Medulla oblongata (tissue), 1 donor: ENCODE data around the gene C1QA.

ENCODE experiments used
- DNase-seq: peaks from one replicate; pipeline ENCODE4 v3.0.0-alpha.2; 2015; ENCODE audit errors: extremely low spot score

The C1QA gene

DNA sequence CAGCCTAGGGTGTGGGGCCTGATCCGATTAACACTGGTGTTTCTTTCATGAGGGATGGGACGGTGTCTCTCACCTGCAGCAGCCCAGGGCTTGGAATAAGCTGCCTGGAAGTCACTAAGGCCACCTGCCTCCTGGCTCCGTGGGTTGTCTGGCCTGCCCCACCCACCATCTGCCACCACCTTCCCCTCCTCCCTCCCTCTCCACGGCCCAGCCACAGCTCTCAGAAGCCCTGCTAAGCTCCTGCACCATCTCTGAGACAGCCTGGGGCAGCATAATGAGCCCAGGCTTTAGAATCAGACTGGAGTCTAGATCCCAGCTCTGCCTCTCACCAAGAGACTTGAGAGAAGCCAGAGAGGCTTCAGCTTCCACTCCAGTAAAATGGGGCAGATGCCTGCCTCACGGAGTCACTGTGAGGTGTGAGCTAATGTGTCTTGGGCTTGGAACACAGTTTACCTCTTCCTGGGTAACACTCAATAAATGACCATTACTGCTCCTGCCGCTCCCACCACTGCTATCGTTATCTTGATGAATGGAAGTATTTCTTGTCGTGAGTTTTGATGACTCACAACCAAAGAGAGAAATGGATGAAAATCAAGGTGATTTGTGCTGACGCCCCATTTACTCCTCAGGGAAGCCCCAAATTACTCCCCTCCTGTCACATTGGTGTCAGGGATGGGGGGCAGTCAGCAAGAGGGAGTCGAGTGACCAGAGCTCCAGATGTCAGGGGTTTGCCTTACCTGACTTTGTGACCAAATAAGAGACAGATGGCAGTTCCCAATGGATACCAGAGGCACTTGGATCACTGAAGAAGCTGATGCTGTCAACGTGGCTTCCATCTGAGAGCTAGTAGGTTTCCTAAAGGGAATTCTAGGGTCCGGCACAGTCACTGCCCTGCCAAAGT is 23.5 kb upstream of the C1QA start:
- DNase-seq: no peak

GRCh38 chr1:22613572-22613918 is 22.9 kb upstream of the C1QA start:
- DNase-seq: no peak

GRCh38 chr1:22613951-22614350 is 22.5 kb upstream of the C1QA start:
- no peak for DNase-seq

- DNase-seq: no peak
These were observed 20.5 kb upstream of the C1QA start for GRCh38 chr1:22615886-22616285.

DNA sequence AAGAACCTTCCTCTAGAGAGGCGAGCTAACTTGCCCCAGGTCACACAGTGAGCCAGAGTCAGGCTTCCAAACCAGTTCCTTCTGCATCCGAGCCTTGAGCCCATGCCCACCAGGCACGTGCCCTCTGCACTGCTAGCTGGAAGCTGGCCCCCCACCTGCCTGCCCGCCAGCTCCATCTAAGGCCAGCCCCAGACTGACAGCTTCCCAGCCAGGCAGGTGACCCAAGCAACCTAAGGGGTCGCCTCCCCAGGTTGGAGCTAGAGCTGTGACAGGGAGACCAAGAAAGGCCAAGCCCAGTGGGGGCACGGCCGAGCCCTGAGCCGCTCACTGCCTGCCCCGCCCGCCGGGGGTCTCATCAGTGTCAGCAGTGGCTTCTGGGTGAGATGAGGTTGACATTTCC is 19.9 kb upstream of the C1QA start:
- no peak for DNase-seq

GRCh38 chr1:22618056-22618455 is 18.4 kb upstream of the C1QA start:
- DNase-seq: no peak

GRCh38 chr1:22619252-22619651 is 17.2 kb upstream of the C1QA start:
- DNase-seq: no peak

GRCh38 chr1:22619798-22620197 is 16.6 kb upstream of the C1QA start:
- no peak for DNase-seq

- no peak for DNase-seq
These were observed 14.7 kb upstream of the C1QA start for GRCh38 chr1:22621761-22622160.

DNA sequence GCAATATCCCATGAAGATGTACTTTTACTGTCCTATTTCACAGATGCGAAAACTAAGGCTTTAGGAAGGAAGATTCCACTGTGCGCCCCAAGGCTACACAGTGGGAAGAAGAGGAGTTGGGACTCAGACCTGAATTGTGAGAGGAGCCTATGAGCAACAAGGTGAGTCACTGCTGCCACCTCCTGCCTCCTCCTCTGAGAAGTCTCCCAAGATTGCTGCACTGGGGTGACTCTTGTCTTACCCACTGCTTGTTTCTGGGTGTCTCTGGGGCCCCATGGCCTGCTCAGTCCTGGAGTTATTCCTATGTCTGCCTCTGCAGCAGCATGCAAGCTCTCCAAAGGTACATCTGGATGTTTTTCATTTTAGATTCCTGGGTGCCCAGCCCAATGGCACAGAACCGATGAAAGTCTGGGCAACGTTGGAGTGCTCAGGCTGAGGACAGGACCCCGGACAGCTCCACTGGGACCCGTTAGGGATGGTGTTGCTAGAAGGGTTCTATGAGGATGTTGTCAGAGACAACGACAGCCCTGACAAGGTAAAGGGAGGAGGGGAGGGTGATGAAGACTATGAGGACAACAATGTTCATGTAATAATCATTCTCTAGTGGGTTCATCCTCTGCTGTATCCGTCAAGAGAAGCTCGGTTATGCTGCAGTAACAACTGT is 11.0 kb upstream of the C1QA start:
- no peak for DNase-seq

- no peak for DNase-seq
These were observed 9.9 kb upstream of the C1QA start for GRCh38 chr1:22626237-22627157.

DNA sequence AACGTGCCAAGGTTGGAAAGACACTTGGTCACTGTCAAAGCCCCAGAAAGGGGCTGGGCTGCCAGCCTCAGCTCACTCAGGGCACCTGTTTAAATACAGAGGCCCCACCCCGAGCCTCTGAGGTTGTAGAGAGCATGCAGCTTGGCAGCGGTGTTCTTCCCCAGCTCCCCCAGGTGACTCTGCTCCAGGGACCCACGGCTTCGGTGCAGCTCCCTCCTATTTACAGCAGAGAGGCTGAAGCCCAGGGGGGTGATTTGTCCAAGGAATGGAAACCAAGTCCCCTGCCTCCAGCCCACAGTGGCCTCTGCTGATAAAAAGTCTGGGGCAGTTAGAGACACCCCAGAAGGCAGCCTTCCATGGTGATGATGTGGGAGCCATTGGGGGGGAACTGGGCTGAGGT is 9.1 kb upstream of the C1QA start:
- DNase-seq: no peak

GRCh38 chr1:22628698-22629444 is 7.6 kb upstream of the C1QA start:
- DNase-seq: no peak

DNA sequence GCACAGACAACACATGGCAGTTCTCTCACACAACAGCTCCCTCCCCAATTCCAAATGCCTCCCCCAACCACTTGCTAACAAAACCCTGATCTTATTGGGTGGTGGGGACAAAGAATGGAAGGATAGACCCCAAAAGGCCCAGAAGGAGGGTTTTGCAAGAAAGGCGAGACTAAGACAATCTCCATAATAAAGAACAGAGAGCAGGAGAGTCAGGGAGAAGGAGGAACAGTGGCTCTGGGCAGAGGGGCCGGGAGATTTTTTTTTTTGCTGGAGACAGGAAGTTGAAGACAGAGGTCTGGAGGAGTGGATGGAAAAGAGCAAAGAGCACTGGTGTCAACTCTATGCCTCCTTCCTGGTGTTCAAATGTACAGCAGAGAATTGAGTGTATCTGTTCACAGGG is 6.5 kb upstream of the C1QA start:
- no peak for DNase-seq

GRCh38 chr1:22633697-22634463 is 2.5 kb upstream of the C1QA start:
- DNase-seq: no peak

DNA sequence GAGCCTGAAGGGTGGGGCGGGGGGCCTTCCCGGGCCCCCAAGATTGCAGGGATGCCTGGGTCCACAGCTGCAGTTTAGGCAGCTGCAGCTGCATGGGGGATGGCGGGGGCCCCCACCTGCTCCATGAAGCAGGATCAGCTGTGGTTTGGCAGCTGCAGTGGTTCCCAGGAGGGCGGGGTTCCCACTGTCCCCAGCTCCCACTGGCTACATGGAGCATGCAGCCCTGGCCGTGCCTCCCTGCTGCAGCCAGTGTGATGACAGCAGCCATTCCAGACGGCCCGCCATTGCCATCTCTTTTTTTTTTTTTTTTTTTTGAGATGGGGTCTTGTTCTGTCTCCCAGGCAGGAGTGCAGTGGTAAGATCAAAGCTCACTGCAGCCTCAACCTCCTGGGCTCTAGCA is 992 bp upstream of the C1QA start:
- DNase-seq: no peak

- no peak for DNase-seq
These were observed 499 bp downstream of the C1QA start for GRCh38 chr1:22636927-22637326.

DNA sequence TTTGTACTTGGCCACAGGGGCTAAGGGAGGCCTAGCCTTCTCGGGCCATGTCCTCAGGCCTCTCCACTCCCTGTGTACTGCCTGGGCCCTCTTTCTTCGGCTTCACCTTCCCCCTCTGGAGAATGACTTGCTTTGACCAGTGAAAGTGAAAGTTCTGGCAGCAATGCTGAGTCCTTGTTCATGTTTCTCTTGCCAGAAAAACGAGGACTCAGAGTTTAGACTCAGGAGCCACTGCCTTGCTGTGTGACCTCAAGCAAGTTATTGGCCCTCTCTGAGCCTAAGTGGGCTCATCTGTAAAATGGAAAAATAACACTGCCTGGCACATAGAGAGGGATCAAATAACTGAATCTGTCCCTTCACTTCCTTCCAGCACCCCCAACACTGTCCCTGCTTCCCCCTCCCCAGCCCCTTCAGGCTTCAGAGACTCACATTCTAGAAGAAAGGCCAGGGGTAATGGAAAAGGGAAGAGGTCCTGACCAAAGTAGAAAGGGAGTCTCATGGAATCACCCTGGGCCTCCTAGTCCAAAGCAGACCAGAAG is 1.5 kb downstream of the C1QA start:
- no peak for DNase-seq

DNA sequence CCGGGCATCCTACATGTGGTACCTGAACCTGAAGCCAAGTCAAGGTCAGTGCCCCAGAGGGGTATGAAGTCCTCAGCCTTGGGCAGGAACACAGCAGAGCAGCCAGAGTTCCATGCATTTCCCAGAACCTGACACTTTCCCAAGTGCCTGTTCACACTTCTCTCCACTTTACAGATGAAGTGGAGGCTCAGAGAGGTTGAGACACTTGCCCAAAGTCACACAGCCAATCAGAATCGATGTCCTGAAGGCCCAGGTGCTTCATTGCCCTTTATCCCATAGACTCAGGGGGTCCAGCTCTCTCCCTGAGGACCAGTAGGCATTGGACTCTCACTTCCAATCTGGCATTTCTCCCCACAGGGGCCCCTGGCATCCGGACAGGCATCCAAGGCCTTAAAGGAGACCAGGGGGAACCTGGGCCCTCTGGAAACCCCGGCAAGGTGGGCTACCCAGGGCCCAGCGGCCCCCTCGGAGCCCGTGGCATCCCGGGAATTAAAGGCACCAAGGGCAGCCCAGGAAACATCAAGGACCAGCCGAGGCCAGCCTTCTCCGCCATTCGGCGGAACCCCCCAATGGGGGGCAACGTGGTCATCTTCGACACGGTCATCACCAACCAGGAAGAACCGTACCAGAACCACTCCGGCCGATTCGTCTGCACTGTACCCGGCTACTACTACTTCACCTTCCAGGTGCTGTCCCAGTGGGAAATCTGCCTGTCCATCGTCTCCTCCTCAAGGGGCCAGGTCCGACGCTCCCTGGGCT is 2.2 kb downstream of the C1QA start:
- DNase-seq: no peak

- no peak for DNase-seq
These were observed 2.9 kb downstream of the C1QA start for GRCh38 chr1:22639286-22639685.
